ENCODE results near the gene ARL15. TPM values are rescaled to one million over a fixed set of nuclear protein-coding genes. Genes with fewer than 3 reads are reported as not detected.

The ARL15 gene
- total and polyA plus RNA-seq, 2 of the 4 experiments (the other 2 are of a cell fraction), result 7.3 to 19.2 TPM

DNA sequence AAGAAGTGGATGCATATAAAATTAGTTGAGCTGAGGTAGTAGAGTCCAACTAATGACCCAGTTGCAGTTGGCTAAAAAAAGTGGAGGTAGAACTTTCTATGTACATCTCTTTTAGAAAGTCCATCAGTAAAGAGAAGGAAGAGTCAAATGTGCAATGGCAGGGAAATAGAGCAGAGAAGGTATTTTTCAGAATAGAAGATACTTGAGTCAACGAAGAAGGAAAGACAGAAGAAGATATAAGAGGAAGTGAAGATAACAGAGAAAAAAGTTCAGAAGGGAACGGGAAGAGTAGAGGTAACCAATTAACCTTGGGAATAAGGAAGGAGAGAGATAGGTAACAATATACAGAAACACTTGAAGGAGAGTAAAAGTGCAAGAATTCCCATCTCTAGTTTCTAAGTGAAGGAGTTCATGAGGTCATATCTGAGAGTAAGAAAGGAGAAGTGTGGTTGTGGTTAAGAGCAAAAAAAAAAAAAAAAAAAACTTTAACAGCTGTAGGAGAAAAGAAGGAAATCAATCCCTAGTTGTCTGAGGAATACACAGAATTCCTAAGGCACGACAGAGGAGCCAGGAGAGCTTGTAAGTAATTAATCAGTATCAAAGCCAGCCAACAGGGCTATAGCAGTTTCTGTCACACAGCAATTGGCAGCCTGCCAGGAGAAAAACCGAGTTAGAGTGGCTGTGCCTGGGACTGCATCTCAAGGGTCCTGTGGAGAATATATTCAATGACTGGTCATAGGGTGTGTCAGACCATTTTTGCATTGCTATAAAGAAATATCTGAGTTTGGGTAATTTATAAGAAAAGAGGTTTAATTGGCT, 61.0 kb downstream of the ARL15 start:
- no peaks in the 10 kb centered on the region for H3K9me1 ChIP-seq (ENCODE audit: insufficient read depth, low read length)
- no peaks in the 10 kb centered on the region for H3K9me3 ChIP-seq (ENCODE audit: control insufficient read depth, insufficient read depth, low read length)
- no peak overlapping the region for H3K9ac ChIP-seq (ENCODE audit: low read depth, low read length)
- H3K23ac ChIP-seq (ENCODE audit: low read depth, low read length), result no peak overlapping the region
- no peaks in the 10 kb centered on the region for H3K4me1 ChIP-seq (ENCODE audit: control insufficient read depth, insufficient read depth, low read length)
- H2BK5ac ChIP-seq (ENCODE audit: low read depth, low read length, poor library complexity, severe bottlenecking), result no peak overlapping the region
- dilution Hi-C loops (cut with HindIII; ENCODE audit: low sequenced_read_pairs, unreplicated experiment), result no loop called here
- no peak overlapping the region for H2BK15ac ChIP-seq (ENCODE audit: low read depth, low read length)
- H2AK5ac ChIP-seq (ENCODE audit: low read depth, low read length), result no peak overlapping the region
- no peak overlapping the region for H4K8ac ChIP-seq (ENCODE audit: low read depth in 2 of 2, low read length in 2 of 2)
- no peak overlapping the region for H4K91ac ChIP-seq (ENCODE audit: insufficient read depth, low read depth, low read length)
- BruUV-seq (replicated peaks), result no TSS peak
- H3K18ac ChIP-seq (ENCODE audit: low read depth, low read length), result no peak overlapping the region
- peaks cover 0 to 8% of the 10 kb centered on the region in 2 experiments; a peak in 2 of 4 replicates for H3K79me1 ChIP-seq (ENCODE audit: low read depth in 1 of 2, low read length in 2 of 2)
- DNase-seq (peak; percentile 41), ATAC-seq (ENCODE audit: low read depth) (no peak)
- H3K4me3 ChIP-seq (ENCODE audit: insufficient read depth, low read depth, low read length), result no peak overlapping the region
- POLR2A ChIA-PET (ENCODE audit: unreplicated experiment), result interaction anchor here (0.6 kb wide), 1 partner anchor 268 kb away, joined by 9 read pairs; no protein-coding TSS in a partner anchor
- no peak overlapping the region for H3K27ac ChIP-seq (ENCODE audit: insufficient read depth, low read length)
- no peak overlapping the region for H2AK9ac ChIP-seq (replicated peaks; ENCODE audit: low read depth, low read length, poor library complexity)
- no peaks in the 10 kb centered on the region for H3K27me3 ChIP-seq (ENCODE audit: control insufficient read depth, insufficient read depth, low read length)
- CTCF ChIA-PET, result no interaction called here
- H3K56ac ChIP-seq (ENCODE audit: extremely low read depth, insufficient read depth, low read length), result 0 out of 2 replicates have a peak overlapping the region, but pooled peaks have one; percentile 2
- H3K36me3 ChIP-seq (ENCODE audit: control insufficient read depth, insufficient read depth, low read length), result no peaks in the 10 kb centered on the region
- no peak overlapping the region for H2AFZ ChIP-seq (replicated peaks; ENCODE audit: low read length, poor library complexity)
- no peaks in the 10 kb centered on the region for H4K20me1 ChIP-seq (ENCODE audit: insufficient read depth, low read length)
- no peak overlapping the region for H2BK120ac ChIP-seq (ENCODE audit: low read depth, low read length)
- no peak overlapping the region for H3K4ac ChIP-seq (ENCODE audit: low read depth, low read length)
- no peak overlapping the region for H3K14ac ChIP-seq (replicated peaks; ENCODE audit: low read depth, low read length)
- 20% methylated on average over 1 of the region's 4 CpGs; no CpG with 5 or more reads in 1 of the 2 experiments for WGBS, 2 experiments (ENCODE audit: extremely low coverage in 2 of 2, insufficient read length in 1 of 2)
- TF ChIP-seq MAZ (IDR thresholded peaks at IDR 0.05; ENCODE audit: borderline replicate concordance, low read depth, low read length), result no peak
- TF ChIP-seq RCOR1 (IDR thresholded peaks at IDR 0.05; ENCODE audit: insufficient replicate concordance, low read length), result no peak
- no peak for TF ChIP-seq BHLHE40 (IDR thresholded peaks at IDR 0.05; ENCODE audit: low read depth, low read length)
- TF ChIP-seq, protein P1, sequence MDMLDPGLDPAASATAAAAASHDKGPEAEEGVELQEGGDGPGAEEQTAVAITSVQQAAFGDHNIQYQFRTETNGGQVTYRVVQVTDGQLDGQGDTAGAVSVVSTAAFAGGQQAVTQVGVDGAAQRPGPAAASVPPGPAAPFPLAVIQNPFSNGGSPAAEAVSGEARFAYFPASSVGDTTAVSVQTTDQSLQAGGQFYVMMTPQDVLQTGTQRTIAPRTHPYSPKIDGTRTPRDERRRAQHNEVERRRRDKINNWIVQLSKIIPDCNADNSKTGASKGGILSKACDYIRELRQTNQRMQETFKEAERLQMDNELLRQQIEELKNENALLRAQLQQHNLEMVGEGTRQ (IDR thresholded peaks at IDR 0.05; ENCODE audit: low read depth, low read length), result no peak
- TF ChIP-seq, protein P2, sequence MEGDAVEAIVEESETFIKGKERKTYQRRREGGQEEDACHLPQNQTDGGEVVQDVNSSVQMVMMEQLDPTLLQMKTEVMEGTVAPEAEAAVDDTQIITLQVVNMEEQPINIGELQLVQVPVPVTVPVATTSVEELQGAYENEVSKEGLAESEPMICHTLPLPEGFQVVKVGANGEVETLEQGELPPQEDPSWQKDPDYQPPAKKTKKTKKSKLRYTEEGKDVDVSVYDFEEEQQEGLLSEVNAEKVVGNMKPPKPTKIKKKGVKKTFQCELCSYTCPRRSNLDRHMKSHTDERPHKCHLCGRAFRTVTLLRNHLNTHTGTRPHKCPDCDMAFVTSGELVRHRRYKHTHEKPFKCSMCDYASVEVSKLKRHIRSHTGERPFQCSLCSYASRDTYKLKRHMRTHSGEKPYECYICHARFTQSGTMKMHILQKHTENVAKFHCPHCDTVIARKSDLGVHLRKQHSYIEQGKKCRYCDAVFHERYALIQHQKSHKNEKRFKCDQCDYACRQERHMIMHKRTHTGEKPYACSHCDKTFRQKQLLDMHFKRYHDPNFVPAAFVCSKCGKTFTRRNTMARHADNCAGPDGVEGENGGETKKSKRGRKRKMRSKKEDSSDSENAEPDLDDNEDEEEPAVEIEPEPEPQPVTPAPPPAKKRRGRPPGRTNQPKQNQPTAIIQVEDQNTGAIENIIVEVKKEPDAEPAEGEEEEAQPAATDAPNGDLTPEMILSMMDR (conservative IDR thresholded peaks at IDR 0.05; ENCODE audit: low read depth, low read length), result no peak
- no peak for TF ChIP-seq MXI1 (IDR thresholded peaks at IDR 0.05; ENCODE audit: borderline replicate concordance, low read depth, low read length)
- no peak for TF ChIP-seq POLR2A (IDR thresholded peaks at IDR 0.05; ENCODE audit: low read depth, low read length)
- TF ChIP-seq CHD1 (IDR thresholded peaks at IDR 0.05; ENCODE audit: low read depth, low read length), result no peak
- TF ChIP-seq FOS (IDR thresholded peaks at IDR 0.05; ENCODE audit: low read depth, low read length), result no peak
- no peak for TF ChIP-seq SMC3 (IDR thresholded peaks at IDR 0.05; ENCODE audit: low read depth, low read length)
- TF ChIP-seq RAD21 (IDR thresholded peaks at IDR 0.05; ENCODE audit: low read length), result no peak
- TF ChIP-seq, protein P3, sequence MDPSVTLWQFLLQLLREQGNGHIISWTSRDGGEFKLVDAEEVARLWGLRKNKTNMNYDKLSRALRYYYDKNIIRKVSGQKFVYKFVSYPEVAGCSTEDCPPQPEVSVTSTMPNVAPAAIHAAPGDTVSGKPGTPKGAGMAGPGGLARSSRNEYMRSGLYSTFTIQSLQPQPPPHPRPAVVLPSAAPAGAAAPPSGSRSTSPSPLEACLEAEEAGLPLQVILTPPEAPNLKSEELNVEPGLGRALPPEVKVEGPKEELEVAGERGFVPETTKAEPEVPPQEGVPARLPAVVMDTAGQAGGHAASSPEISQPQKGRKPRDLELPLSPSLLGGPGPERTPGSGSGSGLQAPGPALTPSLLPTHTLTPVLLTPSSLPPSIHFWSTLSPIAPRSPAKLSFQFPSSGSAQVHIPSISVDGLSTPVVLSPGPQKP (IDR thresholded peaks at IDR 0.05; ENCODE audit: borderline replicate concordance, low read depth, low read length), result no peak
- intact Hi-C loops (cut with micrococcal nuclease), result loop anchor here (10.0 kb wide), 1 partner anchor 265 kb away; the partner anchor contains the start of gene SNX18
- H2BK20ac ChIP-seq (ENCODE audit: low read depth, low read length), result no peak overlapping the region
- in situ Hi-C loops (cut with MboI; ENCODE audit: low sequenced_read_pairs), result loop anchor here (10.0 kb wide), 2 partner anchors 245 to 645 kb away; no protein-coding TSS in a partner anchor
- H4K5ac ChIP-seq (ENCODE audit: low read depth, low read length), result no peak overlapping the region
- no peak overlapping the region for H3K4me2 ChIP-seq (ENCODE audit: low read depth, low read length)
